GM19240 (cell line): ENCODE measurements around the gene PIK3C2G.

ENCODE experiments used
- DNase-seq: peaks from one replicate; pipeline ENCODE4 v3.0.0; 2011; ENCODE audit warnings: low spot score; ENCODE audit not compliant: insufficient read length

PIK3C2G gene

GRCh38 chr12:18419311-18419710, 158.0 kb downstream of the PIK3C2G start:
- DNase-seq = no peak

GRCh38 chr12:18421867-18422266, 160.5 kb downstream of the PIK3C2G start:
- no peak for DNase-seq

- no peak for DNase-seq
Observed at GRCh38 chr12:18422871-18423270, 161.6 kb downstream of the PIK3C2G start.

DNA sequence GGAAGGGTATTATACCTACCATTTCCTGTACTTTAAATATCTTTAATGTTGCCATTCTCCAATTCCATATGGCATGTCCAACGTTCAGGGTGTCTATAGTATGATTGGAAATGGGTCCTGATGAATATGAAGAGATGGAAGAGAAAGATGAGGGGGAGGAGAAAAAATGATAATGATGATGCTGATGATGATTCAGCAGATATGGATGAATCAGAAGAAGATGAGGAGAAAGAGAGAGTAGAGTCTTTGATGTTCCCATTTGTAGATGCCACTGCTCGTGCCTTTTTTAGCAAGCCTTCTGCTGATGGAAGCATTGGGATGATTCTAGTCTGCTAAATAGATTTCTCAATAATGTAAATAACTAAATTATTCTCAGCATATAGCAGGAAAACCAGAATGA, 163.5 kb downstream of the PIK3C2G start:
- no peak for DNase-seq

GRCh38 chr12:18427520-18427919, 166.2 kb downstream of the PIK3C2G start:
- no peak for DNase-seq

DNA sequence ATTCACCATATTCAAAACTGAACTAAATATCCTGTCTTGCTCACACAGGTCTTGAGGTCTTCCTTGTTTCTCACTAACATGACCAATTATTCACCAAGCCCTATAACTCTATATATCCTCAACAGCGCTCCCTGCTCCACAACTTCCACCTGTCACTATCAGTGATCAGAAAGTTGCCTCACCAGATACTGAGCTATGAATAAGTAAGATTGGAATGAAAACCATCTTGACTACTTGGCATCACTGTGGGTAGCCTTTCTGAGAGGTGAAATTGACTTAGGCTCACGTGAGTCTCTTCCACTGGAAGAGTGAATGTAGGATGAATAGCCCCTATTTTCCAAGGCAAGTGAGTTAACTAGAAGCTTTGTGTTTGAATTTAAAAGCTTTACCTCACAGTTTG, 167.1 kb downstream of the PIK3C2G start:
- DNase-seq = no peak

DNA sequence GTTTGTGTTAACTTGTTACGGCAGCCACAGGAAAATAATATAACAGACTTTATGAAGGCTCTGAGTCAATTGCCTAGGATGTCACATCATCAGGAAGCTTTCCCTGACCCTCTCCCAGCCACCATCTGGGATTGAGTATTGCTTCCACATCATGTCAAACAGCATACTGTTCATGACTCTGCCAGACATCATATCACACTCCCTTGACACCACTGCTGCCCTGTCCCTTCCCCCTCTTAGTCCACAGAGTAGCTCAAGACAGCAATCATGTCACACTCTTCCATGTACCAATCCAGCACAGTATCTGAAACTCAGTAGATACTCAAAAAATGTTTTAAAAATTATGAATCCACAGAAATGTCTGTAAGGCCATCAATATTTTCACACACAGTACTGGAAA, 168.0 kb downstream of the PIK3C2G start:
- no peak for DNase-seq

- DNase-seq = no peak
Observed at GRCh38 chr12:18430425-18431048, 169.2 kb downstream of the PIK3C2G start.

DNA sequence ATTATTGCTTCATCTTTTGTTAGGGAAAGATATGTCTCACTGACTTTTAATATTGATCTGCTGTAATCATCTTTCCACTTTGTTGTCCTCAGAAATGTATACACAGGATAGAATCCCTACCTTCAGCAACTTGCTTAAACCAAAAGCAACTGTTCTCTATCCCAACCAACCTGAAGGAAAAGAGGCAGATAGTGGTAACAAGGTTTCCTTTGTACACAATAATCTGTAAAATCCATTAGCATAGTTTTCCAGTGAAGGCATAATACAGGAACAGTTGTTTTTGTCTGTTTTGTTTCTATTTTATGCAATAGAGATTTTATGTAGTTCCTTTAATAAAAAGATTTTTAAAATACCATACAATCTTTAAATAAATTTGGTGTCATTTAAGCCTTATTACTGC, 170.5 kb downstream of the PIK3C2G start:
- no peak for DNase-seq

DNA sequence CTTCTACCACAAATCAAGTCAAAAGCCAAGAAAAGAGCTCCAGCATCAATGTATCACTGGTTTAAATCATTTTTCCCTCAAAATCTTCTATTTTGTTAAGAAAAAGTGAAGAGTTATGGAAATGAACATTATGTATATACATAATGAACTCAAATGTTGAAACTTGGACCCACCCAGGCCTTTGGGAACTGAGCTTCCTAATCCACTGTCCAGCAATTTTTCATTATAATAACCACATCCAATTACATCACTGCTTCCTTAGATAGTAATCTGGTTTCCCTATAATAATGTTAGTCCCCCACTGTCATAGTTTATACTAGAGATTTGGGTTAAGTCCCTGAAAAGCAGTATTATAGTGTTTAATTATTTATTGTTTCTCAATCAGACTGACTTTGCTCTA, 170.9 kb downstream of the PIK3C2G start:
- DNase-seq = no peak

DNA sequence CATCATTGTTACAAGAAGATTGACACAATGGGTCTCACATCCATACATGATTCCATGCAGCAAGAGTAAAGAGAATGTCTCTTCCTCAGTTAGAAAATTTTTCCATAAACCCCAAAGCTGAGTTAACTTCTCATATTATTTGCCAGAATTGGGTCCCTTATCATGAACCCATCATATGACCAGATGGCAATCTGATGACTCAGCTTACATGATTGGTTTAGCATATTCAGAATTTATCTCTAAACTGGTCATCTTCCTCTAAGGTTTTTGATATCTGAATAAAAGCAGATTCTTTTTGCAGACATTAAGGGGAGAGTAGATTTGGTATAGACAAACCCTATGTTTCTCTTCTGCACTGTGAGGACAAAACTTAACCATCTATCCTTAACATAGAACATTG, 174.9 kb downstream of the PIK3C2G start:
- no peak for DNase-seq

- DNase-seq = no peak
Observed at GRCh38 chr12:18439541-18439940, 178.2 kb downstream of the PIK3C2G start.

GRCh38 chr12:18443768-18444437, 182.6 kb downstream of the PIK3C2G start:
- no peak for DNase-seq

GRCh38 chr12:18446061-18446644, 184.8 kb downstream of the PIK3C2G start:
- DNase-seq = no peak

DNA sequence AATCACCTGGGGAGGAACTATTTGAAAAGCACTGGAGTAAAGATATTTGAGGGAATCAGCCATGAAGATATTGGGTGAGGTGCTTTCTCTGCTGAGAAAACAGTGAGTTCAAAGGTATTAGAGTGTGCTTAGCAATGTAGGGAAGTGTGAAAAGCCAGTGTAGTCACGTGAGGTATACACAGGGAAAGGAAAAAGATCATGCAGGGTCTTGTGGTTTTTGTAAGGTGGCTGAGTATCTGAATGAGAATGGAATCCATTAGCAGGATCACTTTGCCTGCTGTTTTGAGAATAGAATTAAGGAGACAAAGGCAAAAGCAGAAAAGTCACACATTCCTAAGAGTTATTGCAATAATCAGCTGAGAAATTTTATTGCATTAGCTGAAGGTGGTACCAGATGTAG, 193.0 kb downstream of the PIK3C2G start:
- DNase-seq = no peak

- no peak for DNase-seq
Observed at GRCh38 chr12:18456344-18456743, 195.0 kb downstream of the PIK3C2G start.

DNA sequence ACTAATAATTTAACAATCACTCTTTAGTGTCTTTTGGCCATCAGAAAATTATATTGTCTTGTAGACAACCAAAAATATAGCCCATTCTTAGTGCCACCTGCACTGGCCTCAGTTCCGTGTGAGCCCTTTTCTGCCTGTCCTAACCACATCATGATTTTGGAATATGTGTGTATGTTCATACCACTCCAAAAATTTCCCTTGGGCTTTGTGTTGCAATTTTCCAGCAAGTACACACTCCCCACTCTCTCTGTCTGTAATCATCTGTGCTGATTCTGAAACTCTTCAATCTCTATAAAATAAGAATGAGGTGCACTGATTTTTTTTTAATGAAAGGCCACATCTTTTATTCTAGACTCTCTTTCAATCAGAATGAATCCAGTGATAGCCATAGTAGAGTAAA, 196.0 kb downstream of the PIK3C2G start:
- DNase-seq = no peak

DNA sequence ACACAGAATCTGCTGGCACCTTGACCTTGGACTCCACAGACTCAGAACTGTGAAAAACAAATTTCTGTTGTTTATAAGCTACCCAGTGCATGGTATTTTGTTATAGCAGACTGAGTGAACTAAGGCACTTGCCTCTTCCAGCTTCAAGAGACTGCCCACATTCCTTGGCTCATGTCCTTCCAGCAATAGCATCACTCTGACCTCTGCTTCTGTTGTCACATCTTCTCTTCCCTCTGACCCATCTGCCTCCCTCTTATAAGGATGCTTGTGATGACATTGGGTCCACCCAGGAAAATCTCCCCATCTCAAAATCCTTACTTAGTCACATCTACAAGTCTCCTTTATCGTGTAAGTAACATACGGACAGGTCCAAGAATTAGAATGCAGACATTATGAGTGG, 200.4 kb downstream of the PIK3C2G start:
- no peak for DNase-seq

- DNase-seq = no peak
Observed at GRCh38 chr12:18462442-18462841, 201.1 kb downstream of the PIK3C2G start.

DNA sequence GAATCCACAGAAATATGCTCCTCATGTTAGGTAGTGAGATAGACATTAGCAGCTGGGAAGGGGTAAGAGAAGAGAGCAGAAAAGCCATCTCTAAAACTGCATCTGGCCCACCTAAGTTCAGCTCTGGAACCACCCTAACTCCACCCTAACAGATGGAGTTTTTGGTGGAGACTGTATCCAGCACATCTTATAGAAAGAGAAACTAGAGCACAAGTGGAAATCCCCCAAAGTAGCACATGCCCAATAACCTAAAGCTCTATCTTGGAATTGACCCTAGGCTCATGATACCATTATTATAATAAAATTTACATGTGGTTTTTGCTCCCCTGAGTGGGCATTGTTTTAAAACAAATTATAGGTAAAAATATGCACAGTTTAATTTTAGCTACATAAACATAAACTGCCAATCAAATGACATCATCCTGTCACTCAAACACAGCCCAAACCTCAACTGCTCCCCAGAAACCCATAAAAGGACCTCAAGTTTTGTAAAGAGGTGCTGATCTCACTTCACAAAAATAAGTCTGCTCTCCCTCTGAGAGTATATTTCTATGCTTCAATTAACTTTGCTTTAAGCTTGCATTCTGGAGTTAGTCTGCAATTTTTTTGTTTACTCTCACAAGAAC, 206.4 kb downstream of the PIK3C2G start:
- no peak for DNase-seq

- DNase-seq = no peak
Observed at GRCh38 chr12:18468246-18469075, 207.1 kb downstream of the PIK3C2G start.

- DNase-seq = no peak
Observed at GRCh38 chr12:18470251-18470650, 208.9 kb downstream of the PIK3C2G start.
